AG09319 (cell line): ENCODE results near the gene IRAK4.

Source experiments
- DNase-seq: peaks from one replicate; pipeline ENCODE4 v3.0.0-alpha.2; 2010; ENCODE audit warnings: low read depth; ENCODE audit errors: extremely low read depth
- TF ChIP-seq, protein P1 (sequence below): IDR thresholded peaks from 2 replicates; pipeline ENCODE4 v1.5.1; 2011; ENCODE audit warnings: low read depth, mild to moderate bottlenecking, inconsistent platforms, low read length, moderate library complexity

Gene IRAK4

DNA sequence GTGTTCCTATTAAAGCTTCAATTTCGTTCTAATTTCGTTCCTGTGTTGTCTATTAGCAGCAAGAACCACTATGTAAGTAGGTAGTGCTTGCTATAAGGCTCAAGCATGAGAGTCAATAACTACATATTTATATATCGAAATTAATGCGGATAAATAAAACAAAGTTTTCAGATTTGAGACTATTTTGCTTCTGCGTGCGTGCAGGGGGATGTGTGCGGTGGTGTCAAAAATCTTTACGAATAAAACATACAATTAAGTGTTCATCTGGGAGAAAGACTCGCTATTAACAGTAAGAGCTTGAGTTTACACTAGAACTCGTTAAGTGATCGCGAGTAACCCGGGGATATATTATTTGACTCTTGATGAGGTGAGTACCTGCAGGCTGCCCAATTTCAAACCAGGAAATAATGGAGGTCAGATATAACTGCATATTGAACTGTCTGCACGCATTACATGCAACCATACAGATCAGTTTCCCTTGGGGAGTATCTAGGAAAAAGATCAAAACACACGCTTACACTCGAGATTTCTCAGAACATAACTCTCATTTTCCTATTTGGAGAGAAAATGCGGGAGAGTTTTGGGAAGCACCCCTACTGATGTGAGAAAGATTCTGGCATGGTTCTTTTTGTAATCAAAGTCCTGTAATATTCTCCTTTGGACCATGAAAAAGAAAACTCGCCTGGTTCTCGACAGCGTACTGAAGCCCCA, 46.6 kb downstream of the IRAK4 start:
- no peak for DNase-seq
- TF ChIP-seq, protein P1, sequence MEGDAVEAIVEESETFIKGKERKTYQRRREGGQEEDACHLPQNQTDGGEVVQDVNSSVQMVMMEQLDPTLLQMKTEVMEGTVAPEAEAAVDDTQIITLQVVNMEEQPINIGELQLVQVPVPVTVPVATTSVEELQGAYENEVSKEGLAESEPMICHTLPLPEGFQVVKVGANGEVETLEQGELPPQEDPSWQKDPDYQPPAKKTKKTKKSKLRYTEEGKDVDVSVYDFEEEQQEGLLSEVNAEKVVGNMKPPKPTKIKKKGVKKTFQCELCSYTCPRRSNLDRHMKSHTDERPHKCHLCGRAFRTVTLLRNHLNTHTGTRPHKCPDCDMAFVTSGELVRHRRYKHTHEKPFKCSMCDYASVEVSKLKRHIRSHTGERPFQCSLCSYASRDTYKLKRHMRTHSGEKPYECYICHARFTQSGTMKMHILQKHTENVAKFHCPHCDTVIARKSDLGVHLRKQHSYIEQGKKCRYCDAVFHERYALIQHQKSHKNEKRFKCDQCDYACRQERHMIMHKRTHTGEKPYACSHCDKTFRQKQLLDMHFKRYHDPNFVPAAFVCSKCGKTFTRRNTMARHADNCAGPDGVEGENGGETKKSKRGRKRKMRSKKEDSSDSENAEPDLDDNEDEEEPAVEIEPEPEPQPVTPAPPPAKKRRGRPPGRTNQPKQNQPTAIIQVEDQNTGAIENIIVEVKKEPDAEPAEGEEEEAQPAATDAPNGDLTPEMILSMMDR, result no peak

- no peak for DNase-seq
Observed at GRCh38 chr12:43805860-43806736, 47.3 kb downstream of the IRAK4 start, which contains the start of gene TWF1. Gene TWF1, minus strand, starts transcription at chr12:43806317. Its CDS starts 72 bp downstream, at chr12:43806245.

DNA sequence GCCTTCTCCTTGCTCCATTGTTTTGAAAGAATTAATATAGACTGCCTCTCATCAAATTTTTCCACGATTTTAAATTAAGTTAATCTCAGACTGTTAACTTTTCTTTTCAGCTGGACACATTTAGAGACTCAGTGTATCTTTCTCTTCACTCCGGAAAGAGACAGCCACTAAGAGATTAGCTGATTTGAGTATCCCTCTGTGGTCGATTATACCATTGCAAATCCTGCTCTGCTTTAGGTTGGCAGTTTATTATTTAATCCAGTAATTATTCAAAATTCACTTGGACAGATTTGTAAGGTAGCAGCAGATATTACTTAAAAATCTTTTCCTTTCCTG, 48.0 kb downstream of the IRAK4 start:
- no peak for DNase-seq
- TF ChIP-seq, protein P1, result no peak

More at GRCh38 chr12:43805860-43806736, 47.3 kb downstream of the IRAK4 start, which contains the start of gene TWF1:
- TF ChIP-seq, protein P1, result peak; percentile 35

DNA sequence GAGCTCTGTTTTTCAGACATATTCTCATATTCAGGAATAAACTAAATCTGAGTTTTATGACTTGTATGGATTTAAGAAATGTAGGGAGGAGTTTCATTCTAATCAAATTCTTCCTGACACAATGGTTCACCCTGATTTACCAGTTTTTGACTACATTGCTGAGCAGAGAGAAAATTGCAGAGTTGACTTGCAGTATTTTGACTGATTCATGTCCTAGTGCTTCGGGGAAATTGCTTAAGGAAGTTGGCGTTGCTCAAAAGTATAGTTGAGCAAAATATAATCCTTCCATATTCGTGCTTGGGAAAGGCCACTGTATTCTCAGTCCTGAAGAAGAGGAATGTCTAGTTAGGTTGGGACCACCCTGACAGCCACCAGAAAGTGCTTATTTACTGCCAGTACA, 48.6 kb downstream of the IRAK4 start:
- DNase-seq, result no peak
- TF ChIP-seq, protein P1, result no peak

- TF ChIP-seq, protein P1, result no peak
- no peak for DNase-seq
Observed at GRCh38 chr12:43812057-43812456, 53.3 kb downstream of the IRAK4 start.

- no peak for DNase-seq
- TF ChIP-seq, protein P1, result no peak
Observed at GRCh38 chr12:43812926-43813325, 54.2 kb downstream of the IRAK4 start.

- TF ChIP-seq, protein P1, result no peak
- DNase-seq, result no peak
Observed at GRCh38 chr12:43815416-43815815, 56.7 kb downstream of the IRAK4 start.
